ENCODE results near the gene MC1R. TPM values are rescaled to one million over a fixed set of nuclear protein-coding genes. Genes with fewer than 3 reads are reported as not detected.
"Not testable (repeated sequence)": the region's sequence is repeated elsewhere in the genome, so short reads cannot be mapped to it uniquely, and the experiment has no call there.

MC1R gene
- total and polyA plus RNA-seq, 8 donors = 1.3 to 11.3 (median 2.9) TPM

DNA sequence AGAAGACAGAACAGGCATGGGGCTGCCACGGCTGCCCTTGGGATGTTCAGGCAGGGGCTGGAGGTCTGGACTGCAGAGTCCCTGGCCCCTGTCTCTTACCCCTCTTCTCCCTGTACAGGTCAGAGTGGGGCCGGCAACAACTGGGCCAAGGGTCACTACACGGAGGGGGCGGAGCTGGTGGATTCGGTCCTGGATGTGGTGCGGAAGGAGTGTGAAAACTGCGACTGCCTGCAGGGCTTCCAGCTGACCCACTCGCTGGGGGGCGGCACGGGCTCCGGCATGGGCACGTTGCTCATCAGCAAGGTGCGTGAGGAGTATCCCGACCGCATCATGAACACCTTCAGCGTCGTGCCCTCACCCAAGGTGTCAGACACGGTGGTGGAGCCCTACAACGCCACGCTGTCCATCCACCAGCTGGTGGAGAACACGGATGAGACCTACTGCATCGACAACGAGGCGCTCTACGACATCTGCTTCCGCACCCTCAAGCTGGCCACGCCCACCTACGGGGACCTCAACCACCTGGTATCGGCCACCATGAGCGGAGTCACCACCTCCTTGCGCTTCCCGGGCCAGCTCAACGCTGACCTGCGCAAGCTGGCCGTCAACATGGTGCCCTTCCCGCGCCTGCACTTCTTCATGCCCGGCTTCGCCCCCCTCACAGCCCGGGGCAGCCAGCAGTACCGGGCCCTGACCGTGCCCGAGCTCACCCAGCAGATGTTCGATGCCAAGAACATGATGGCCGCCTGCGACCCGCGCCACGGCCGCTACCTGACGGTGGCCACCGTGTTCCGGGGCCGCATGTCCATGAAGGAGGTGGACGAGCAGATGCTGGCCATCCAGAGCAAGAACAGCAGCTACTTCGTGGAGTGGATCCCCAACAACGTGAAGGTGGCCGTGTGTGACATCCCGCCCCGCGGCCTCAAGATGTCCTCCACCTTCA, 16.2 kb downstream of the MC1R start:
- intact Hi-C loops (cut with DNase I; ENCODE audit: low total_unique reads) = no loop called here
- TF ChIP-seq EP300 (IDR thresholded peaks at IDR 0.05) (no peak), POLR2A (IDR thresholded peaks at IDR 0.05) (no peak), POLR2AphosphoS5 (IDR thresholded peaks at IDR 0.05) (no peak)
- TF ChIP-seq, protein P1, sequence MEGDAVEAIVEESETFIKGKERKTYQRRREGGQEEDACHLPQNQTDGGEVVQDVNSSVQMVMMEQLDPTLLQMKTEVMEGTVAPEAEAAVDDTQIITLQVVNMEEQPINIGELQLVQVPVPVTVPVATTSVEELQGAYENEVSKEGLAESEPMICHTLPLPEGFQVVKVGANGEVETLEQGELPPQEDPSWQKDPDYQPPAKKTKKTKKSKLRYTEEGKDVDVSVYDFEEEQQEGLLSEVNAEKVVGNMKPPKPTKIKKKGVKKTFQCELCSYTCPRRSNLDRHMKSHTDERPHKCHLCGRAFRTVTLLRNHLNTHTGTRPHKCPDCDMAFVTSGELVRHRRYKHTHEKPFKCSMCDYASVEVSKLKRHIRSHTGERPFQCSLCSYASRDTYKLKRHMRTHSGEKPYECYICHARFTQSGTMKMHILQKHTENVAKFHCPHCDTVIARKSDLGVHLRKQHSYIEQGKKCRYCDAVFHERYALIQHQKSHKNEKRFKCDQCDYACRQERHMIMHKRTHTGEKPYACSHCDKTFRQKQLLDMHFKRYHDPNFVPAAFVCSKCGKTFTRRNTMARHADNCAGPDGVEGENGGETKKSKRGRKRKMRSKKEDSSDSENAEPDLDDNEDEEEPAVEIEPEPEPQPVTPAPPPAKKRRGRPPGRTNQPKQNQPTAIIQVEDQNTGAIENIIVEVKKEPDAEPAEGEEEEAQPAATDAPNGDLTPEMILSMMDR (IDR thresholded peaks at IDR 0.05) = no peak
- no peaks in the 10 kb centered on the region for H3K4me1 ChIP-seq
- peaks cover 0 to 13% (median 0%) of the 10 kb centered on the region in 4 donors for H3K36me3 ChIP-seq
- H3K9me3 ChIP-seq = no peaks in the 10 kb centered on the region
- H3K27ac ChIP-seq = no peak overlapping the region
- 92 to 95% (median 94%) methylated on average over 53 to 61 of the region's 61 CpGs for WGBS, 5 donors
- H3K27me3 ChIP-seq = peaks cover 0 to 28% (median 0%) of the 10 kb centered on the region in 3 donors
- no peak for DNase-seq
- no peak overlapping the region for H3K4me3 ChIP-seq

DNA sequence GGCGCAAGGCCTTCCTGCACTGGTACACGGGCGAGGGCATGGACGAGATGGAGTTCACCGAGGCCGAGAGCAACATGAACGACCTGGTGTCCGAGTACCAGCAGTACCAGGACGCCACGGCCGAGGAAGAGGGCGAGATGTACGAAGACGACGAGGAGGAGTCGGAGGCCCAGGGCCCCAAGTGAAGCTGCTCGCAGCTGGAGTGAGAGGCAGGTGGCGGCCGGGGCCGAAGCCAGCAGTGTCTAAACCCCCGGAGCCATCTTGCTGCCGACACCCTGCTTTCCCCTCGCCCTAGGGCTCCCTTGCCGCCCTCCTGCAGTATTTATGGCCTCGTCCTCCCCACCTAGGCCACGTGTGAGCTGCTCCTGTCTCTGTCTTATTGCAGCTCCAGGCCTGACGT, 17.0 kb downstream of the MC1R start:
- WGBS, 5 donors = 90 to 93% (median 91%) methylated on average over 23 to 27 of the region's 27 CpGs

DNA sequence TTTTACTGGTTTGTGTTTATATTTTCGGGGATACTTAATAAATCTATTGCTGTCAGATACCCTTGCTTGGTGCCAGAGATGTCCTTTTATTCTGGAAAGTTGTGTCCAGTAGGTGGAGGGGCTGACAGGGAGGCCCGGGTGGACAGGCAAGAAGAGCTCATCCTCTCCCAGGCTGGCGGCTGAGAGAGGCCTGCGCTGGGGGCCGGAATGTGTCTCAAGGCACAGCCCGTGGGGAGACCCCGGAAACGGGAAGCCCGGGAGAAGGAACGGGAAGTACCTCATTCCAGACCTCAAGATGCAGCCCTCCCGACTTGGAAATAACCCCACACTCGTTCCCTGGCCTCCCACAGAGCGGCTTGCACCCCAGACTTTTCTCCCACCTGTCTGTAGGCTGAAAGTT, 17.4 kb downstream of the MC1R start:
- 74 to 87% (median 83%) methylated on average over 13 of the region's 13 CpGs for WGBS, 5 donors
- no peak overlapping the region for H3K27ac ChIP-seq
- H3K4me3 ChIP-seq = no peak overlapping the region
- intact Hi-C loops (cut with DNase I; ENCODE audit: low total_unique reads) = no loop called here
- H3K36me3 ChIP-seq = peaks cover 0 to 13% (median 0%) of the 10 kb centered on the region in 4 donors
- no peak for DNase-seq
- H3K9me3 ChIP-seq = no peaks in the 10 kb centered on the region
- TF ChIP-seq POLR2AphosphoS5 (IDR thresholded peaks at IDR 0.05) (no peak), EP300 (IDR thresholded peaks at IDR 0.05) (no peak), POLR2A (IDR thresholded peaks at IDR 0.05) (no peak)
- TF ChIP-seq, protein P1 (IDR thresholded peaks at IDR 0.05) = no peak
- H3K4me1 ChIP-seq = no peaks in the 10 kb centered on the region
- H3K27me3 ChIP-seq = peaks cover 0 to 18% (median 0%) of the 10 kb centered on the region in 3 donors

More for the DNA sequence above, 17.0 kb downstream of the MC1R start:
- Histone ChIP-seq H3K27me3 (peaks cover 0 to 21% (median 0%) of the 10 kb centered on the region in 3 donors), H3K36me3 (peaks cover 0 to 13% (median 0%) of the 10 kb centered on the region in 4 donors)
- H3K9me3 ChIP-seq; H3K27ac ChIP-seq; intact Hi-C loops (cut with DNase I; ENCODE audit: low total_unique reads); DNase-seq; H3K4me1 ChIP-seq; H3K4me3 ChIP-seq: not testable (repeated sequence)

DNA sequence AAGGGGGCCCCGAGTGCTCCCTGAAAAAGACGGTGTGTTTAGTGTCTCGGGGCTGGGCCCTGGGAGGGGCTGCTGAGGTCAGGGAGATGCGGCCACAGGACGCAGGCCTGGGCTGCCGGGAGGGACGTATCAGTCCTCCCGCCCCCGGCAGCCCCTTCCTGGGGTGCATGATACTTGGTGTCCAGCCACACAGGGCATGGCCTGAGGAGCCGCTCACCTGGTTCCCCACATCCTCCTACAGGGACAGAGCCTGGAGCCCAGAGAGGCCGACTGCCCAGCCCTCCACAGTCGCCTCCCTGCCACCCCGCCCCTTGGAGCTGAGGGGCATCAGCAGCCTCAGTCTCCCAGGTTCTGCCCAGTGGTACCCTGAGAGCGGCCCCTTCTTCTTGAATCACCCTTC, 17.8 kb downstream of the MC1R start:
- TF ChIP-seq EP300 (IDR thresholded peaks at IDR 0.05) = no peak
- TF ChIP-seq POLR2AphosphoS5 (IDR thresholded peaks at IDR 0.05) = no peak
- Histone ChIP-seq H3K4me3 (no peak overlapping the region), H3K9me3 (no peaks in the 10 kb centered on the region), H3K36me3 (peaks cover 0 to 13% (median 0%) of the 10 kb centered on the region in 4 donors), H3K4me1 (no peaks in the 10 kb centered on the region), H3K27ac (no peak overlapping the region), H3K27me3 (peaks cover 0 to 13% (median 0%) of the 10 kb centered on the region in 3 donors)
- WGBS, 5 donors = 90 to 98% (median 91%) methylated on average over 11 to 14 of the region's 14 CpGs
- DNase-seq = no peak
- intact Hi-C loops (cut with DNase I; ENCODE audit: low total_unique reads) = no loop called here

DNA sequence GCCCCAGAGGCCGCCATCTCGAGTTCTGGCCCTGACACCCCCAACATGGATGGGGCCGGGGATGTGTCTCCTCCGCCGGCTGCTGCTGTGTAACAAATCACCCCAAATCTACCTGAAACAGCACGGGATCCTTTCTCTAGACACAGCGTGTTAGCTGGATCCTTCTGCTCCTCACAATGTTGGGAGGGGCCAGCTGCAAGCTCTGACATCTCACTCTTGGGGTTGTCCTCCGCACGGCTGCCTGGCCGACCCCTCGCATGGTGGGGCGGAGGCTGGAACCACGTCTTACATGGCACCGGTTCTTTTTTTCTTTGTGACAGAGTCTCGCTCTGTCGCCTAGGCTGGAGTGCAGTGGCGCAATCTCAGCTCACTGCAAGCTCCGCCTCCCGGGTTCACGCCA, 18.3 kb downstream of the MC1R start:
- H3K36me3 ChIP-seq = peaks cover 0 to 13% (median 0%) of the 10 kb centered on the region in 4 donors
- intact Hi-C loops (cut with DNase I; ENCODE audit: low total_unique reads) = no loop called here
- TF ChIP-seq EP300 (IDR thresholded peaks at IDR 0.05) (no peak), POLR2A (IDR thresholded peaks at IDR 0.05) (no peak), POLR2AphosphoS5 (IDR thresholded peaks at IDR 0.05) (no peak)
- TF ChIP-seq, protein P1 (IDR thresholded peaks at IDR 0.05) = no peak
- H3K27ac ChIP-seq = no peak overlapping the region
- no peak for DNase-seq
- no peak overlapping the region for H3K4me3 ChIP-seq
- 90 to 94% (median 93%) methylated on average over 20 of the region's 20 CpGs for WGBS, 5 donors
- no peaks in the 10 kb centered on the region for H3K4me1 ChIP-seq
- peaks cover 0 to 9% (median 0%) of the 10 kb centered on the region in 3 donors for H3K27me3 ChIP-seq
- H3K9me3 ChIP-seq = no peaks in the 10 kb centered on the region

Measured in stomach (tissue), 9 donors.